ENCODE measurements around the gene RAF1. TPM values are rescaled to one million over a fixed set of nuclear protein-coding genes. Genes with fewer than 3 reads are reported as not detected.

RAF1 gene
- total RNA-seq, 1 experiment from 2014 or later = 64.3 TPM

DNA sequence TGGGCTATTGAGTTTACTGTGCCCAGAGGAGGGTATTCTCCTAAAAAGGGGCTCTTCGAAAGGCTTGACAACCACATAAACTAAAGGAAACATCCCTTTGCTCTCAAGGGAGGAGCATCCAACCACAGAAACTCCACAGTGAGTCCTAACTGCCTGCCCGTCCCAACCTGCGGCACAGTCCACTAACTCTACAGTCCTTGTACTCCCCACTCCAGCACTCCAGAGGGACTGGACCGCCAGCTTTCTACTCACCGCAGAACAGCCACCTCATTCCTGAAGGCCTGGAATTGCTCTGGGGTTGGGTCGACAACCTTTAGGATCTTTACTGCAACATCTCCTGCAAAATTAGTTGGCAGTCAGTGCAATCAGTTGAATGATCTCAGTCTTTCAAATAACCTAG, 72.5 kb downstream of the RAF1 start:
- POLR2A ChIA-PET = no interaction called here
- no peak overlapping the region for H3K4me3 ChIP-seq (replicated peaks in 1 of 2; ENCODE audit: low read depth in 1 of 2, low read length in 2 of 2)
- TF ChIP-seq POLR2AphosphoS5 (IDR thresholded peaks at IDR 0.05; ENCODE audit: low read depth, low read length) (0 out of 2 replicates have a peak, but pooled peaks have one; percentile 2), SP1 (IDR thresholded peaks at IDR 0.05; ENCODE audit: low read depth) (no peak)
- no peaks in the 10 kb centered on the region for H3K27me3 ChIP-seq (ENCODE audit: insufficient read depth, low read length)
- RAD21 ChIA-PET (ENCODE audit: low non-redundant PET in 1 of 2, low total read pairs in 2 of 2, uncharacterized antibody in 2 of 2, unreplicated experiment in 2 of 2) = no interaction called here
- H3K4me1 ChIP-seq (ENCODE audit: control insufficient read depth in 1 of 2, insufficient read depth in 2 of 2, low read length in 2 of 2) = no peaks in the 10 kb centered on the region
- no peaks in the 10 kb centered on the region for H3K79me2 ChIP-seq (ENCODE audit: insufficient read depth, low read length)
- no peak overlapping the region for H3K27ac ChIP-seq (ENCODE audit: low read depth, low read length)
- ATAC-seq (no peak), DNase-seq (ENCODE audit: low read depth, low spot score) (no peak)
- H4K20me1 ChIP-seq (ENCODE audit: insufficient read depth) = no peaks in the 10 kb centered on the region
- no peak overlapping the region for H3K9ac ChIP-seq (ENCODE audit: low read length)
- H3K9me3 ChIP-seq (ENCODE audit: control insufficient read depth in 1 of 2, insufficient read depth in 1 of 2, low read depth in 1 of 2, low read length in 2 of 2) = no peaks in the 10 kb centered on the region
- no peaks in the 10 kb centered on the region for H3K9me2 ChIP-seq (ENCODE audit: insufficient read depth)
- H3K4me2 ChIP-seq (ENCODE audit: low read length) = no peak overlapping the region
- H2AFZ ChIP-seq (ENCODE audit: low read depth, low read length, poor library complexity, severe bottlenecking) = no peak overlapping the region
- no TSS peak for BruUV-seq (replicated peaks)
- H3K36me3 ChIP-seq (ENCODE audit: control insufficient read depth in 1 of 2, insufficient read depth in 2 of 2, low read length in 2 of 2) = peaks cover 28 to 38% of the 10 kb centered on the region in 2 experiments; a peak in 3 of 4 replicates
- CTCF ChIA-PET = no interaction called here
- intact Hi-C loops (cut with micrococcal nuclease) = no loop called here

DNA sequence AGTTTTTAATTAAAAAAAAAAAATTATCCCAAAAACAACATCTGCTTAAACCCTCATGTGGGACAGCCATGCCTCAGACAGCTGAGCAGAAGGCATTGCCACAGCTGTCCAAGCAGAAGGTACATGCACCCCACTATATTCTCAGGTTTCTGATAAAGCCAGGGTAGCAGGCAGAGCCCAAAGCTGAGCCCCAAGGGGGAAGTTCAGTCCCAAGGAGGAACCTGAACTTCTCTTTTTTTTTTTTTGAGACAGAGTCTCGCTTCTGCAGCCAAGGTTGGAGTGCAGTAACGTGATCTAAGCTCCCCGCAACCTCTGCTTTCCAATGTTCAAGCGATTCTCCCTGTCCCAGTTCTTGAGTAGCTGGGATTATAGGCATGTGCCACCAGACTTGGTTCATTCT, 73.8 kb downstream of the RAF1 start:
- H3K4me1 ChIP-seq (ENCODE audit: control insufficient read depth in 1 of 2, insufficient read depth in 2 of 2, low read length in 2 of 2) = no peaks in the 10 kb centered on the region
- no peak for ATAC-seq
- no peaks in the 10 kb centered on the region for H4K20me1 ChIP-seq (ENCODE audit: insufficient read depth)
- H3K9me2 ChIP-seq (ENCODE audit: insufficient read depth) = no peaks in the 10 kb centered on the region
- H2AFZ ChIP-seq (ENCODE audit: low read depth, low read length, poor library complexity, severe bottlenecking) = no peak overlapping the region
- H3K4me3 ChIP-seq (replicated peaks in 1 of 2; ENCODE audit: low read depth in 1 of 2, low read length in 2 of 2) = no peak overlapping the region
- ChIA-PET CTCF (no interaction called here), POLR2A (no interaction called here), RAD21 (ENCODE audit: low non-redundant PET in 1 of 2, low total read pairs in 2 of 2, uncharacterized antibody in 2 of 2, unreplicated experiment in 2 of 2) (no interaction called here)
- H3K9me3 ChIP-seq (ENCODE audit: control insufficient read depth in 1 of 2, insufficient read depth in 1 of 2, low read depth in 1 of 2, low read length in 2 of 2) = no peaks in the 10 kb centered on the region
- H3K27me3 ChIP-seq (ENCODE audit: insufficient read depth, low read length) = no peaks in the 10 kb centered on the region
- intact Hi-C loops (cut with micrococcal nuclease) = no loop called here
- no peaks in the 10 kb centered on the region for H3K79me2 ChIP-seq (ENCODE audit: insufficient read depth, low read length)
- BruUV-seq (replicated peaks) = no TSS peak
- no peak overlapping the region for H3K9ac ChIP-seq (ENCODE audit: low read length)
- H3K36me3 ChIP-seq (ENCODE audit: control insufficient read depth in 1 of 2, insufficient read depth in 2 of 2, low read length in 2 of 2) = peaks cover 37 to 40% of the 10 kb centered on the region in 2 experiments; a peak in 3 of 4 replicates
- H3K27ac ChIP-seq (ENCODE audit: low read depth, low read length) = no peak overlapping the region
- H3K4me2 ChIP-seq (ENCODE audit: low read length) = no peak overlapping the region
- DNase-seq (ENCODE audit: low read depth, low spot score) = no peak
- TF ChIP-seq, protein P1, sequence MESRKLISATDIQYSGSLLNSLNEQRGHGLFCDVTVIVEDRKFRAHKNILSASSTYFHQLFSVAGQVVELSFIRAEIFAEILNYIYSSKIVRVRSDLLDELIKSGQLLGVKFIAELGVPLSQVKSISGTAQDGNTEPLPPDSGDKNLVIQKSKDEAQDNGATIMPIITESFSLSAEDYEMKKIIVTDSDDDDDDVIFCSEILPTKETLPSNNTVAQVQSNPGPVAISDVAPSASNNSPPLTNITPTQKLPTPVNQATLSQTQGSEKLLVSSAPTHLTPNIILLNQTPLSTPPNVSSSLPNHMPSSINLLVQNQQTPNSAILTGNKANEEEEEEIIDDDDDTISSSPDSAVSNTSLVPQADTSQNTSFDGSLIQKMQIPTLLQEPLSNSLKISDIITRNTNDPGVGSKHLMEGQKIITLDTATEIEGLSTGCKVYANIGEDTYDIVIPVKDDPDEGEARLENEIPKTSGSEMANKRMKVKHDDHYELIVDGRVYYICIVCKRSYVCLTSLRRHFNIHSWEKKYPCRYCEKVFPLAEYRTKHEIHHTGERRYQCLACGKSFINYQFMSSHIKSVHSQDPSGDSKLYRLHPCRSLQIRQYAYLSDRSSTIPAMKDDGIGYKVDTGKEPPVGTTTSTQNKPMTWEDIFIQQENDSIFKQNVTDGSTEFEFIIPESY (IDR thresholded peaks at IDR 0.05; ENCODE audit: extremely low read depth, insufficient replicate concordance, low read length) = no peak
- TF ChIP-seq SRF (IDR thresholded peaks at IDR 0.05; ENCODE audit: low read depth) (no peak), SP1 (IDR thresholded peaks at IDR 0.05; ENCODE audit: low read depth) (no peak), TCF7L2 (IDR thresholded peaks at IDR 0.05; ENCODE audit: borderline replicate concordance, extremely low read depth, insufficient read depth, insufficient read length) (no peak), RAD21 (IDR thresholded peaks at IDR 0.05; ENCODE audit: low read depth) (no peak), CBX3 (IDR thresholded peaks at IDR 0.05; ENCODE audit: low read depth) (no peak), POLR2AphosphoS5 (IDR thresholded peaks at IDR 0.05; ENCODE audit: low read depth, low read length) (no peak), YY1 (IDR thresholded peaks at IDR 0.05; ENCODE audit: extremely low read depth, insufficient replicate concordance, low read depth, low read length) (no peak), ELF1 (IDR thresholded peaks at IDR 0.05; ENCODE audit: borderline replicate concordance, low read depth) (no peak), ZFX (IDR thresholded peaks at IDR 0.05) (no peak)
- TF ChIP-seq, protein P2, sequence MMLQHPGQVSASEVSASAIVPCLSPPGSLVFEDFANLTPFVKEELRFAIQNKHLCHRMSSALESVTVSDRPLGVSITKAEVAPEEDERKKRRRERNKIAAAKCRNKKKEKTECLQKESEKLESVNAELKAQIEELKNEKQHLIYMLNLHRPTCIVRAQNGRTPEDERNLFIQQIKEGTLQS (IDR thresholded peaks at IDR 0.05) = no peak
- TF ChIP-seq, protein P3, sequence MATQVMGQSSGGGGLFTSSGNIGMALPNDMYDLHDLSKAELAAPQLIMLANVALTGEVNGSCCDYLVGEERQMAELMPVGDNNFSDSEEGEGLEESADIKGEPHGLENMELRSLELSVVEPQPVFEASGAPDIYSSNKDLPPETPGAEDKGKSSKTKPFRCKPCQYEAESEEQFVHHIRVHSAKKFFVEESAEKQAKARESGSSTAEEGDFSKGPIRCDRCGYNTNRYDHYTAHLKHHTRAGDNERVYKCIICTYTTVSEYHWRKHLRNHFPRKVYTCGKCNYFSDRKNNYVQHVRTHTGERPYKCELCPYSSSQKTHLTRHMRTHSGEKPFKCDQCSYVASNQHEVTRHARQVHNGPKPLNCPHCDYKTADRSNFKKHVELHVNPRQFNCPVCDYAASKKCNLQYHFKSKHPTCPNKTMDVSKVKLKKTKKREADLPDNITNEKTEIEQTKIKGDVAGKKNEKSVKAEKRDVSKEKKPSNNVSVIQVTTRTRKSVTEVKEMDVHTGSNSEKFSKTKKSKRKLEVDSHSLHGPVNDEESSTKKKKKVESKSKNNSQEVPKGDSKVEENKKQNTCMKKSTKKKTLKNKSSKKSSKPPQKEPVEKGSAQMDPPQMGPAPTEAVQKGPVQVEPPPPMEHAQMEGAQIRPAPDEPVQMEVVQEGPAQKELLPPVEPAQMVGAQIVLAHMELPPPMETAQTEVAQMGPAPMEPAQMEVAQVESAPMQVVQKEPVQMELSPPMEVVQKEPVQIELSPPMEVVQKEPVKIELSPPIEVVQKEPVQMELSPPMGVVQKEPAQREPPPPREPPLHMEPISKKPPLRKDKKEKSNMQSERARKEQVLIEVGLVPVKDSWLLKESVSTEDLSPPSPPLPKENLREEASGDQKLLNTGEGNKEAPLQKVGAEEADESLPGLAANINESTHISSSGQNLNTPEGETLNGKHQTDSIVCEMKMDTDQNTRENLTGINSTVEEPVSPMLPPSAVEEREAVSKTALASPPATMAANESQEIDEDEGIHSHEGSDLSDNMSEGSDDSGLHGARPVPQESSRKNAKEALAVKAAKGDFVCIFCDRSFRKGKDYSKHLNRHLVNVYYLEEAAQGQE (IDR thresholded peaks at IDR 0.05; ENCODE audit: low read depth) = no peak
